22Rv1 (cell line): ENCODE measurements around the gene HSPE1.

Experiments
- ZFX ChIP-seq: fragments of 450-650 bp; IDR thresholded peaks from 2 replicates; pipeline ENCODE4 v1.6.1; 2017; ENCODE audit warnings: antibody characterized with exemption, borderline replicate concordance
- TF ChIP-seq, protein P1 (sequence below): fragments of 450-650 bp; IDR thresholded peaks from 2 replicates; pipeline ENCODE4 v1.5.1; 2017; ENCODE audit warnings: mild to moderate bottlenecking

DNA sequence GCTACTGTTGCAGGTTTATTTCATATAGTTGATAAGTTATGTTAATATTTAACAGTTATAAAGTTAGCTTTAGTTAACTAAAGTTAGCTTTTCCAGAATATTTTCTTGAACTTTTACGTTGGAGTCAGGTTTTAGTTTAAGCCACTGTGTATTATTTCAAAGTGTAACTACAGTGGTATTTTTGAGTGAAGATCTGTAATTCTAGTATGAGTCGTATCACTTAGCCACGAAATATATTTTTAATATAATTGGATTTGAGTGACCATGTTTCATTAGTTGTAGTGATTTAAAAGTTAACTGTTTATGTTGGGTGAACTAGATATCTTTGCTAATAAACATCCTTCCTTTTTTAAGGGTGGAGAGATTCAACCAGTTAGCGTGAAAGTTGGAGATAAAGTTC, 2.5 kb downstream of the HSPE1 start:
- TF ChIP-seq, protein P1, sequence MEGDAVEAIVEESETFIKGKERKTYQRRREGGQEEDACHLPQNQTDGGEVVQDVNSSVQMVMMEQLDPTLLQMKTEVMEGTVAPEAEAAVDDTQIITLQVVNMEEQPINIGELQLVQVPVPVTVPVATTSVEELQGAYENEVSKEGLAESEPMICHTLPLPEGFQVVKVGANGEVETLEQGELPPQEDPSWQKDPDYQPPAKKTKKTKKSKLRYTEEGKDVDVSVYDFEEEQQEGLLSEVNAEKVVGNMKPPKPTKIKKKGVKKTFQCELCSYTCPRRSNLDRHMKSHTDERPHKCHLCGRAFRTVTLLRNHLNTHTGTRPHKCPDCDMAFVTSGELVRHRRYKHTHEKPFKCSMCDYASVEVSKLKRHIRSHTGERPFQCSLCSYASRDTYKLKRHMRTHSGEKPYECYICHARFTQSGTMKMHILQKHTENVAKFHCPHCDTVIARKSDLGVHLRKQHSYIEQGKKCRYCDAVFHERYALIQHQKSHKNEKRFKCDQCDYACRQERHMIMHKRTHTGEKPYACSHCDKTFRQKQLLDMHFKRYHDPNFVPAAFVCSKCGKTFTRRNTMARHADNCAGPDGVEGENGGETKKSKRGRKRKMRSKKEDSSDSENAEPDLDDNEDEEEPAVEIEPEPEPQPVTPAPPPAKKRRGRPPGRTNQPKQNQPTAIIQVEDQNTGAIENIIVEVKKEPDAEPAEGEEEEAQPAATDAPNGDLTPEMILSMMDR = no peak
- no peak for TF ChIP-seq ZFX
